ENCODE measurements around the gene ITGA7.
A peak's percentile ranks its signal among the peaks of the same experiment; 100 is the strongest.

The ITGA7 gene

GRCh38 chr12:55698965-55699364 lies 8.7 kb downstream of the ITGA7 start:
- DNase-seq = no peak

- no peak for DNase-seq
These were observed 9.3 kb downstream of the ITGA7 start for GRCh38 chr12:55698241-55698955.

GRCh38 chr12:55697686-55698085 lies 10.0 kb downstream of the ITGA7 start:
- DNase-seq = no peak

GRCh38 chr12:55696796-55697462 lies 10.8 kb downstream of the ITGA7 start:
- DNase-seq = no peak

- no peak for DNase-seq
These were observed 11.6 kb downstream of the ITGA7 start for GRCh38 chr12:55696141-55696540.

- no peak for DNase-seq
These were observed 12.4 kb downstream of the ITGA7 start for GRCh38 chr12:55695349-55695748.

- no peak for DNase-seq
These were observed 13.1 kb downstream of the ITGA7 start for GRCh38 chr12:55694651-55695050.

GRCh38 chr12:55694188-55694515 lies 13.6 kb downstream of the ITGA7 start:
- no peak for DNase-seq

GRCh38 chr12:55693323-55694187 lies 14.1 kb downstream of the ITGA7 start:
- DNase-seq = no peak

GRCh38 chr12:55692631-55693322 lies 14.9 kb downstream of the ITGA7 start:
- DNase-seq = no peak

- no peak for DNase-seq
These were observed 18.7 kb downstream of the ITGA7 start for GRCh38 chr12:55688716-55689655.

- DNase-seq = no peak
These were observed 20.0 kb downstream of the ITGA7 start for GRCh38 chr12:55687746-55688145.

GRCh38 chr12:55686366-55687010 lies 21.2 kb downstream of the ITGA7 start:
- no peak for DNase-seq

- no peak for DNase-seq
These were observed 22.0 kb downstream of the ITGA7 start for GRCh38 chr12:55685671-55686070.

GRCh38 chr12:55684761-55685370 lies 22.8 kb downstream of the ITGA7 start:
- no peak for DNase-seq

GRCh38 chr12:55683676-55684075 lies 24.0 kb downstream of the ITGA7 start:
- no peak for DNase-seq

- DNase-seq = no peak
These were observed 25.5 kb downstream of the ITGA7 start for GRCh38 chr12:55682087-55682796.

GRCh38 chr12:55681142-55682077 lies 26.3 kb downstream of the ITGA7 start:
- peak; percentile 73 for DNase-seq

GRCh38 chr12:55679691-55680090 lies 28.0 kb downstream of the ITGA7 start:
- no peak for DNase-seq
